ENCODE measurements around the gene ADAM23.

Gene ADAM23

GRCh38 chr2:206438196-206438724 lies 5.1 kb upstream of the ADAM23 start:
- in situ Hi-C loops (cut with HindIII; ENCODE audit: low sequenced_read_pairs) = no loop called here

- in situ Hi-C loops (cut with HindIII; ENCODE audit: low sequenced_read_pairs) = no loop called here
These were observed 879 bp upstream of the ADAM23 start for GRCh38 chr2:206442474-206442832.

GRCh38 chr2:206443735-206444527 lies 599 bp downstream of the ADAM23 start:
- in situ Hi-C loops (cut with HindIII; ENCODE audit: low sequenced_read_pairs) = no loop called here

- in situ Hi-C loops (cut with HindIII; ENCODE audit: low sequenced_read_pairs) = no loop called here
These were observed 2.6 kb downstream of the ADAM23 start for GRCh38 chr2:206445948-206446347.

- in situ Hi-C loops (cut with HindIII; ENCODE audit: low sequenced_read_pairs) = no loop called here
These were observed 8.9 kb downstream of the ADAM23 start for GRCh38 chr2:206452242-206452641.

GRCh38 chr2:206452750-206453149 lies 9.4 kb downstream of the ADAM23 start:
- in situ Hi-C loops (cut with HindIII; ENCODE audit: low sequenced_read_pairs) = no loop called here

GRCh38 chr2:206456078-206456754 lies 12.9 kb downstream of the ADAM23 start:
- in situ Hi-C loops (cut with HindIII; ENCODE audit: low sequenced_read_pairs) = no loop called here

- in situ Hi-C loops (cut with HindIII; ENCODE audit: low sequenced_read_pairs) = no loop called here
These were observed 13.9 kb downstream of the ADAM23 start for GRCh38 chr2:206457188-206457634.

- in situ Hi-C loops (cut with HindIII; ENCODE audit: low sequenced_read_pairs) = no loop called here
These were observed 19.0 kb downstream of the ADAM23 start for GRCh38 chr2:206462240-206462854.

GRCh38 chr2:206463685-206464084 lies 20.4 kb downstream of the ADAM23 start:
- in situ Hi-C loops (cut with HindIII; ENCODE audit: low sequenced_read_pairs) = no loop called here

- in situ Hi-C loops (cut with HindIII; ENCODE audit: low sequenced_read_pairs) = no loop called here
These were observed 21.3 kb downstream of the ADAM23 start for GRCh38 chr2:206464597-206464996.

GRCh38 chr2:206471524-206472062 lies 28.3 kb downstream of the ADAM23 start:
- in situ Hi-C loops (cut with HindIII; ENCODE audit: low sequenced_read_pairs) = no loop called here

- in situ Hi-C loops (cut with HindIII; ENCODE audit: low sequenced_read_pairs) = no loop called here
These were observed 28.8 kb downstream of the ADAM23 start for GRCh38 chr2:206472094-206472493.

GRCh38 chr2:206474099-206474498 lies 30.8 kb downstream of the ADAM23 start:
- in situ Hi-C loops (cut with HindIII; ENCODE audit: low sequenced_read_pairs) = no loop called here

- in situ Hi-C loops (cut with HindIII; ENCODE audit: low sequenced_read_pairs) = no loop called here
These were observed 34.0 kb downstream of the ADAM23 start for GRCh38 chr2:206477296-206477695.

GRCh38 chr2:206478340-206478739 lies 35.0 kb downstream of the ADAM23 start:
- in situ Hi-C loops (cut with HindIII; ENCODE audit: low sequenced_read_pairs) = no loop called here

GRCh38 chr2:206480161-206480560 lies 36.8 kb downstream of the ADAM23 start:
- in situ Hi-C loops (cut with HindIII; ENCODE audit: low sequenced_read_pairs) = no loop called here

- in situ Hi-C loops (cut with HindIII; ENCODE audit: low sequenced_read_pairs) = no loop called here
These were observed 37.3 kb downstream of the ADAM23 start for GRCh38 chr2:206480620-206481019.

GRCh38 chr2:206481056-206481455 lies 37.7 kb downstream of the ADAM23 start:
- in situ Hi-C loops (cut with HindIII; ENCODE audit: low sequenced_read_pairs) = no loop called here

- in situ Hi-C loops (cut with HindIII; ENCODE audit: low sequenced_read_pairs) = no loop called here
These were observed 38.8 kb downstream of the ADAM23 start for GRCh38 chr2:206482123-206482522.

GRCh38 chr2:206482633-206483032 lies 39.3 kb downstream of the ADAM23 start:
- in situ Hi-C loops (cut with HindIII; ENCODE audit: low sequenced_read_pairs) = no loop called here
